Astrocyte of the spinal cord (primary cell): ENCODE results near the gene OTOG.

Experiments used
- DNase-seq: peaks from one replicate; pipeline ENCODE4 v3.0.0; 2011; ENCODE audit warnings: low read depth, low spot score
- H3K4me3 ChIP-seq: 2 replicates; pipeline ENCODE4 v1.5.1; 2011; ENCODE audit warnings: low read depth, mild to moderate bottlenecking, low read length, moderate library complexity
- in situ Hi-C: cut with HindIII; loops from 2 replicates; pipeline ENCODE4 v1.10.0; 2017; ENCODE audit warnings: low sequenced_read_pairs
- TF ChIP-seq, protein P1 (sequence below): IDR thresholded peaks from 2 replicates; pipeline ENCODE4 v1.5.1; 2012; ENCODE audit warnings: low read depth, mild to moderate bottlenecking, low read length, inconsistent platforms

OTOG gene

DNA sequence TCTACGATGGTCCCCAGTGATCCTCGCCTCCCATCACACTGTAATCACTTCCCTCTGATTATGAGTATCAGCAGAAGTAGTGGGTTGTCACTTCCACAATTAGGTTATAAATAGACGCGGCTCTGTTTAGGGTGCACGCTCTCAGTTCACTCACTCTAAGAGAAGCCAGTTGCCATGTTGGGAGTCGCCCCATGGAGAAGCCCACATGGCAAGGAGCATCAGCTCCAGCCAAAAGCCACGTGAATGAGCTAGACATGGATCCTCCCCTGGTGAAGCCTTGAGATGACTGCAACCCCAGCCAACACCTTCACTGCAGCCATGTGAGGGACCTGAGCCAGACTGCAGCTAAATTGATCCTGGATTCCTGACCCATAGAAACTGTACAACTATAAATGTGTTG is 145.9 kb downstream of the OTOG start:
- DNase-seq, result no peak
- in situ Hi-C loops, result no loop called here
- no peak overlapping the region for H3K4me3 ChIP-seq
- TF ChIP-seq, protein P1, sequence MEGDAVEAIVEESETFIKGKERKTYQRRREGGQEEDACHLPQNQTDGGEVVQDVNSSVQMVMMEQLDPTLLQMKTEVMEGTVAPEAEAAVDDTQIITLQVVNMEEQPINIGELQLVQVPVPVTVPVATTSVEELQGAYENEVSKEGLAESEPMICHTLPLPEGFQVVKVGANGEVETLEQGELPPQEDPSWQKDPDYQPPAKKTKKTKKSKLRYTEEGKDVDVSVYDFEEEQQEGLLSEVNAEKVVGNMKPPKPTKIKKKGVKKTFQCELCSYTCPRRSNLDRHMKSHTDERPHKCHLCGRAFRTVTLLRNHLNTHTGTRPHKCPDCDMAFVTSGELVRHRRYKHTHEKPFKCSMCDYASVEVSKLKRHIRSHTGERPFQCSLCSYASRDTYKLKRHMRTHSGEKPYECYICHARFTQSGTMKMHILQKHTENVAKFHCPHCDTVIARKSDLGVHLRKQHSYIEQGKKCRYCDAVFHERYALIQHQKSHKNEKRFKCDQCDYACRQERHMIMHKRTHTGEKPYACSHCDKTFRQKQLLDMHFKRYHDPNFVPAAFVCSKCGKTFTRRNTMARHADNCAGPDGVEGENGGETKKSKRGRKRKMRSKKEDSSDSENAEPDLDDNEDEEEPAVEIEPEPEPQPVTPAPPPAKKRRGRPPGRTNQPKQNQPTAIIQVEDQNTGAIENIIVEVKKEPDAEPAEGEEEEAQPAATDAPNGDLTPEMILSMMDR, result no peak

DNA sequence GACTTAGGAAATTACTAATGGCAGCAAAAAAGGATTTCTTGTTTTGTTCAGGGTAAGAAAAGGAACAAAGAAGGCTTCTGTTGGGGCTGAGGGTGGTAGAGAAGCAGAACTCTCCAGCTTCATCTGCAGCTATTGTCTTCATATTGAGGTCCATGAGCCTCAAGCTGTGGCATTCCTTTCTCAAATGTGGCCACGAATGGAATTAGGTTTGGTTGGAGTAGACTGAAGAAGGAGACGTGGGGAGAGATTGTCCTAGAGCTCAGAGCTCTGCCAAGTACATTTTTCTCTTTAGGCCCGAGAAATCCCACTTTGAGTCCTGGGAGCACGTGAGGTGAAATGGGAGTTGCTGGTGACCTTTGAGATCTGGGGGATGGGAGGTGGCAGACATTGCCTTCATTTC is 146.5 kb downstream of the OTOG start:
- no peak for DNase-seq
- in situ Hi-C loops, result no loop called here
- TF ChIP-seq, protein P1, result no peak
- no peak overlapping the region for H3K4me3 ChIP-seq

DNA sequence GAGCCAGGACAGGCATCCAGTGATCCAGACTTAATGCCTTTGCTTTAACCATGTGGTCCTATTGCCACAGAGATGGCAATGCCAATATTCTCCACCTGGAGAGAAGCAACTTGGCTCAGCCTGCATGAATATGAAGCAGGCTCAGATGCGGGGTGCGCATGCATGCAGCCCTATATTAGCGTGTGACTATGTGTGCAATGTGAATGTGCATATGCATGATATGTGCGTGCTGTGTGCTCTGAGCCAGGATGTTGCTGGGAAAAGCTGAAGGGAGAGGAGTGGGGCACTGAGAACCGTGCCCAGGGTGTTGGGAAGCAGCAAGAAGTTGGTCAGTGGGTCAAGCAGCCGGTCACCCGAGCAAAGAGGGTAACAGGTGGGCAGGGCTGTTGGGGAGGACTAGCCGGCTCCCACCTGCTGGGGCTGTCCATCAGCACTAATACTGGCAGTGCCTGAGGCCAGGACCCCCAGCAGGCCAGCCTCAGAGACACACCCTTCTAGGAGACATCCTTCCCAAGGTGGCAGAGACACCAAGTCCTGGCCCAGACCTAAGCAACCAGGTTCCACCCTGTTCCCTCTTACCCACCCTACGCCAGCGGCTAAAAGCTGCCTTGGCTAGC is 147.5 kb downstream of the OTOG start:
- no peak for DNase-seq
- H3K4me3 ChIP-seq, result no peak overlapping the region
- TF ChIP-seq, protein P1, result no peak
- in situ Hi-C loops, result no loop called here

DNA sequence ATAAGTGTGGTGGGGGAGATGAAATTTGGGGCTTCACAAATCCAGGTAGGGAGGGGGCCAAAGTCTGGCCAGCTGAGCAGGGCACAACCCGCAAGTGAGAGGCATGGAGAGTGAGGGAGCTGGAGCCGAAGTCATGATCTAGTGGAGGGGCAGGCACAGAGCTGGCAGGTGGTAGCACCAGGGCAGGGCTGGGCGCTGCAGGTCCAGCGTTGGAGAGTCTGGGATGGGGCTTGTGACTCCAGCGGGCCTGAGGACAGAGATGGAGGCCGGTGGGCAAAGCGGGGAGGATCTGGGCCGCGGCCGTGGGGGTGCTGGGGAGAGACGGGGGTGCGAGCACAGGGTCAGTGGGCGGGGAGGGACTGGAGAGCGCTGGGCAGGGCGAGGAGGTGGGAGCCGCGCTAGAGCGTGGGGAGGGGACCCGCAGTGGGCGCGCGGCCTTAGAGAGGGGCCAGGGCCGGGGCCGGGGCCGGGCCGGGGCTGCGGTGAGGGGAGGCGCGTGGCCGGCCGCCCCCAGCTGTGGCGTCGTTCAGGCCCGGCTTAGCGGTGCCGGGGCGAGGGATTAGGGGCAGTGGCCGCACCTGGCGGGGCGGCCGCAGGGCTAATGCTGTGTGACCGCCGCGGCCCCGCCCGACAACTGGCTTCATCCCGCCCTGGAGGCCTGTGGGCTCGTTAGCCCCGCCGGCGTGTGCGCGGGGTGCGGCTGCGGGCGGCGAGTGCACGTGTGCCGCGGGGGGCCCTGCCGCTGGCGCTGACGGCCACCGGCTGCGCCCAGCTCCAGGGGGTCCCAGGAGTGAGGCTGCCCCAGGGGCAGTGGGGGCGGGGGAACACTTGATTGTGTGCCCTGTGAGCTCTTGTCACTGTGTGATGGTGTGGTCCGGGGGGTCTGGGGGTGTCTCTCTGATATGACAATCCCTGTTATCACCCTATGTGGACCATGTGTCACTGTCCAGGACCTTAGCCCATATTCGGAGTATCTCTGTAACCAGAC is 148.7 kb downstream of the OTOG start:
- H3K4me3 ChIP-seq, result no peak overlapping the region
- TF ChIP-seq, protein P1, result no peak
- no peak for DNase-seq
- in situ Hi-C loops, result no loop called here

DNA sequence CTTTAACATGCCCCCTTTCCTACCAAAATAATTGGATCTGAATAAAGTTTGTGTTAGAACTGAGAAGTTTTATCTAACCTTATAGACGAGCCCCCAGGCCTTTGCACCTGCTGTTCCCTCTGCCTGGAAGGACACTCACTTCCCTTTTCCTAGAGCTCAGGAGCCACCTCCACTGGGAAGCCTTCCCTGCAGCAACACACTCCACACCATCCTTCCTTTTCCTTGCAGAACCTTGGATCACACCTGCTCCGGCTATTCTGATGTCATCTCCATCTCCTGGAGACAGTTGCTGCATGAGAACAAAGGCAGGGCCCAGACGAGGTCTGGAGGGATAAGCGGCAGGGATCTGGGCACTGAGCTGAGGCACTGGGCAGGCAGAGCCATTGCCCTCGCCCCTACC is 149.7 kb downstream of the OTOG start:
- no peak overlapping the region for H3K4me3 ChIP-seq
- no peak for DNase-seq
- TF ChIP-seq, protein P1, result no peak
- in situ Hi-C loops, result no loop called here
